Left cardiac atrium (tissue), 4 donors: Measurements from ENCODE around the gene UIMC1. TPM values are rescaled to one million over a fixed set of nuclear protein-coding genes. Genes with fewer than 3 reads are reported as not detected.

Source experiments
- ATAC-seq, 2 donors: fragments of 200-7000 bp; cut with Tn5 transposase; one replicate each; pipeline ENCODE4 v1.9.1; 2020; ENCODE audit warnings: mild to moderate bottlenecking in 2 of 2, moderate library complexity in 2 of 2
- DNase-seq: peaks from one replicate; pipeline ENCODE4 v3.0.0-alpha.2; 2020
- intact Hi-C, 2 donors: fragments of 100-400 bp; cut with DNase I; formaldehyde crosslinking; loops; one replicate each; pipeline versions ENCODE4 v1.14.1 to v1.15.1; 2022 to 2023
- total RNA-seq, 2 donors: library from RNA; stranded (reverse); fragmentation: NEBNext Ultra II Directional; extraction: Animal tissue kit (Norgen Biotek cat#: 25700); gene quantifications; one replicate each; pipeline ENCODE4 v1.2.1, GENCODE V29; 2021
- donor health status: DM: no; HTN: yes; CAD: no.
- donor health status: DM: no; HTN: yes; CAD: no; lungs with severe emphysema.
- donor health status: DM: yes; HTN: yes; CAD: no.
- donor health status: Dilated cardiomyopathy.

The UIMC1 gene
- total RNA-seq, 2 donors from 2014 or later = 25.4 to 32.1 TPM

- no peak for ATAC-seq
- intact Hi-C loops = no loop called here
- DNase-seq = no peak
Measured at GRCh38 chr5:176863041-176863764, 143.4 kb downstream of the UIMC1 start.

GRCh38 chr5:176862330-176862995 is 144.1 kb downstream of the UIMC1 start:
- ATAC-seq = no peak
- no peak for DNase-seq
- intact Hi-C loops = no loop called here

GRCh38 chr5:176861276-176861675 is 145.3 kb downstream of the UIMC1 start:
- ATAC-seq (no peak), DNase-seq (no peak)
- intact Hi-C loops = no loop called here

- ATAC-seq (no peak), DNase-seq (no peak)
- intact Hi-C loops = no loop called here
Measured at GRCh38 chr5:176860381-176860780, 146.2 kb downstream of the UIMC1 start.

GRCh38 chr5:176859916-176860315 is 146.7 kb downstream of the UIMC1 start:
- DNase-seq (no peak), ATAC-seq (no peak)
- intact Hi-C loops = no loop called here

- intact Hi-C loops = no loop called here
- DNase-seq (no peak), ATAC-seq (no peak)
Measured at GRCh38 chr5:176857894-176858273, 148.7 kb downstream of the UIMC1 start.

- ATAC-seq = no peak
- intact Hi-C loops = no loop called here
- no peak for DNase-seq
Measured at GRCh38 chr5:176857216-176857893, 149.2 kb downstream of the UIMC1 start.

GRCh38 chr5:176856746-176857145 is 149.8 kb downstream of the UIMC1 start:
- intact Hi-C loops = no loop called here
- DNase-seq (no peak), ATAC-seq (no peak)

- ATAC-seq = no peak
- intact Hi-C loops = no loop called here
- no peak for DNase-seq
Measured at GRCh38 chr5:176855598-176855997, 151.0 kb downstream of the UIMC1 start.

Other genes starting within 250 kb of the UIMC1 start
- under 1 TPM; 0.35 to 0.50 TPM for gene UNC5A, start 196.2 kb downstream of the UIMC1 start, total RNA-seq
- gene HK3, start 107.4 kb downstream of the UIMC1 start, total RNA-seq = 10 to 100 TPM in 1 of 2 donors, 1 to 10 TPM in 1; 9.2 to 16.8 TPM
- gene ZNF346, start 15.9 kb upstream of the UIMC1 start, total RNA-seq = 10 to 100 TPM in 1 of 2 donors, 1 to 10 TPM in 1; 9.9 to 11.6 TPM
- gene FGFR4, start 80.1 kb upstream of the UIMC1 start, total RNA-seq = 1 to 10 TPM in 1 of 2 donors, under 1 TPM in 1; 0.92 to 1.4 TPM
- gene NSD1, start 127.0 kb upstream of the UIMC1 start, total RNA-seq = 10 to 100 TPM; 40.6 to 44.2 TPM